GM19324 (cell line): ENCODE measurements around the gene HELT.
"Not testable (repeated sequence)": the region's sequence is repeated elsewhere in the genome, so short reads cannot be mapped to it uniquely, and the experiment has no call there.

ENCODE experiments used
- ATAC-seq: cut with Tn5 transposase; IDR thresholded peaks from one replicate; pipeline ENCODE4 v1.9.1; 2021; ENCODE audit warnings: mild to moderate bottlenecking, moderate library complexity; ENCODE audit not compliant: unreplicated experiment, low FRiP score

HELT gene

DNA sequence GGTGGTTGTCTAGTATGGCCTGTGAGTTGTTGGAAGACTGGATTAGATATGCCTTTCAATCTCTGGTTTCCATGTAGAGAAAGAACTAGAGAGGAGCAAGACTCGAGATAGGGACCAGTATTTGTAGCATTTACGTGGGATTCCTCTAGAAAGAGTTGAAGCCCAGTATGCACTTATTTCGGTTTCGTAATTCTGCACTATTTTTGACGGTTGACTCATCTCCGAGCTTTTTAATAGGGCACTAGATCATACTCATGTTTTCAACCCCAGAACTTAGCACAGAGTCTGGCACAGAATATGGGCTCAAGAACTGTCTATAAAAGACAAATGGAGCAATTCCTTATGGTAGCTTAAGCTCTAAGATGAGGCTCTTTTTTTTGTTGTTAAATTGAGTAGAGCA is 15.7 kb downstream of the HELT start:
- ATAC-seq, result peak; percentile 62

DNA sequence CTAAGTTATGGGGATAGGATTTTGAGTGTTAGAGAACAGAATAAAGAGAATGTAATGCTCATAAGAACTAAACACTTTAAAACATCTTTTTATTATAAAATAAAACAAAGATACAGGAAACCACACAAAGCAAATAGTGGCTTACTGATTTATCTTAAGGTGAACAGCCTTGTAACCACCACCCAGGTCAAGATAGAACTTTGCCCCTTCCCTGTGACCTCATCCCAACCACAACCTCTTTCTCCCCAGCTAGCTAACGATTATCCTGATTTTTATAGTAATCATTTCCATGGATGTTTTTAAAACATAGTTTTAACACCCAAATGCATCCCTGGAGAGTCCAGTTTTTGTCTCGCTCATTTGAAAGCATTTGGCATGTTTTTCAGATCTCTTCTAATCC is 17.0 kb downstream of the HELT start:
- ATAC-seq, result no peak

DNA sequence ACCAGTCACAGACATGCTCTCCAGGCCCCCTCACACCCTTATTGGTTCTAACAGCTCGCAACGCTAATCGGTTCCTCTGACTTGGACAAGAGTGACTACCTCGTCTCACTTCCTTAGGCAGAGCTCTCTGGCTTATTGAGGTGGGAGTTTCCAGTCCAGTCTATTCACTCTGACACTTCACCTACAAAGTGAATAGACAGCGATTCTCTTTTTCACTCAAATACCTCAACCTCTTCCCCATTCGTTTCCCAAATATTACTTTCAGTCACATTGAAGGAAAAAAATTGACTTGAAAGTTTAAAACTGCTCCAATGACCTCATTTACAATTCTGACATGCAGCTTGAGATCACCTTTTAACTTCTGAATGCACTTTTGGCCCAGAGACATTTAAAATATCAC is 17.7 kb downstream of the HELT start:
- ATAC-seq, result no peak

DNA sequence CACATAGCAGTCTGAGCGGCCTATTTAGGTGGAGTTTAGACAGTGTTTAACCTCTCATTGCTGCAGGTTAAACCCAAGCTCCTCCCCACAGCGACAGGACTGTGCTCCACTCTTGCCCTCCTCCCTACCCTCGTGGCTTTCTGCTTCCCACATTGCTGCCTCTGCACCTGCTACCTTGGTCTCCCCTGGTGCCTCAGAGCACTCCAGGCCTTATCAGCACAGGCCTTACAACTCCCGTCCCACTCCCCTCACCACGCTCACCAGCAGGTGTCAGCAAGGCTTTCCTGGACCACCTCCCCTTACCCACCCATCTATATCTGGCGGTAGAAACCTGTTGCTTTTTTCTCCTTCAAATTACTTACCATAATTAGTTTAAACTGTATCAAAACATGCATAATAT is 18.6 kb downstream of the HELT start:
- no peak for ATAC-seq

DNA sequence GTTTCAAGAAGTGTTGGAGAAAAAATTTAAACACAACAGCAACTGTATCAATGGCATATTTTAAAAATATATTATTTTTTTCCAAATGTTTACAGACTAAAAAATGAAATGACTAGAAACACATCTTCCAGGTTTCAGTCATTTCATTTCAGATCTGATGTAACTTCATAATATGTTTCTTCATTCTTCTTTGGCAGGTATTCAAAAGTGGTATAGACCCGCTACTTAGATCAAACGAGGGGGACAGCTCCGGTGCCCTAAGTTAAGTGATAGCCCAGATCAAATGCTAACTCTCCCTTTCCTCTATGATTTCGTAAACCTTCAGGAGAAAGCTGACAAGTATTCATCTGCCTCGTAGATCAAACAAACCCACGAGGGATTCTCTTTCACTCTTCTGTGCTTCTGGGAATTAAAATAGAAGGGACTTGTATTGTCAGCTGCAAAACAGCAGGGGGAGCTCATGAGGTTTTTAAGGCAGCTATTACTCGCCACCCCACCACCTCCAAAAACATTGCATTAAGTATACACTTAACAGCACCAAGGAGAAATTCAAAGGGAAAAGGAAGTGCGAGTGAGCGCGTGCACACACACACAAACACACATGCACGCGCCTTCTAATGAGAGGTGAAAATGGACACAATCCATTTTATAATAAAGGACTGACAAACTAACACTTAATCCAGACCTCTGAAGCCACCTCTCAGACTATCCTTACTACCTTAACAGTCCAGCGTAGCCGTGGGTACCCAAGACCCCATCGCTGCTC is 21.4 kb downstream of the HELT start:
- no peak for ATAC-seq

DNA sequence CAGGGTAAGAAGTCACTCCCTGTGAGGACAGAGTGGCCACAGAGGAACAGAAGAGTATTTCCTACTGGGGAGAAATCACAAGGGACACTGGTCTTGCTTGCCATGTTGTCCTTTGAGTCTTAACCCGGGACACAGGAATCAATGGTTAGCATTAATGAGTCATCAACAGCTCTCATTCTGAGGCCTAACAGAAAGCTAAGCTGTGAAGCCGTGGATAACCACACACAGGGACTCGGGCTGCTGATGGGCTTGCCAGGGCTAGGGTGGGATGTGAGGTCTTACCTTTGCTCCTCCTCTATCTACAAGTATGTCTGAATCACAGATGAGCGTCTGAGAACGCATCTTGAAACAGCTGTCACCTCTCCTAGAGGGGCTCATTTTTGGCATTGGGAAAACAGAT is 22.2 kb downstream of the HELT start:
- no peak for ATAC-seq

DNA sequence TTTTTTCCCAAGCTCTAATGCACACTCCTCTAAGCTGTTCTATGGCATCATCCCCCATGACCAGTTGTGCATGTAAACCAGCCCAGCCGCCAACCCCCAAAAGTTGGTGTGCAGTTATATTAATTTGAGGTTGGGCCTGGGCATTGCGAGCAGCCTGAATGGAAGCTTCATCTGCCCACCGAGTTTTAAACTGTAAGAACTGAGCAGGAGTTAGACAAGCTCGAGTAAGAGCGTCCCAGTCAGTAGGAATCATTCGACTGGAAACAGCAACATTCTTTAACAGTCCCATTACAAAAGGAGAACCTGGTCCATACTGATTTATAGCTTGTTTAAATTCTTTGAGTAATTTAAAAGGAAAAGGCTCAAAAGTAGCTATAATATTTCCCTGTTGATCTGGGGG is 32.0 kb downstream of the HELT start:
- not testable (repeated sequence) for ATAC-seq

DNA sequence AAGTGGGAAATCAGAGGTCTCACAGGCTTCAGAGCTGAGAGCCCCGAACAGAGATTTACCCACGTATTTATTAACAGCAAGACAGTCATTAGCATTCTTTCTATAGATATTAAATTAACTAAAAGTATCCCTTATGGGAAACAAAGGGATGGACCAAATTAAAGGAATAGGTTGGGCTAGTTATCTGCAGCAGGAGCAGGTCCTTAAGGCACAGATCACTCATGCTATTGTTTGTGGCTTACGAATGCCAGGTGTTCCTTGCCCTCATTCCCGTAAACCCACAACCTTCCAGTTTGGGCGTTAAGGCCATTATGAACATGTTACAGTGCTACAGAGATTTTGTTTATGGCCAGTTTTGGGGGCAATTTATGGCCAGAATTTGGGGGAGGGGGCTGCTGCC is 33.0 kb downstream of the HELT start:
- not testable (repeated sequence) for ATAC-seq

DNA sequence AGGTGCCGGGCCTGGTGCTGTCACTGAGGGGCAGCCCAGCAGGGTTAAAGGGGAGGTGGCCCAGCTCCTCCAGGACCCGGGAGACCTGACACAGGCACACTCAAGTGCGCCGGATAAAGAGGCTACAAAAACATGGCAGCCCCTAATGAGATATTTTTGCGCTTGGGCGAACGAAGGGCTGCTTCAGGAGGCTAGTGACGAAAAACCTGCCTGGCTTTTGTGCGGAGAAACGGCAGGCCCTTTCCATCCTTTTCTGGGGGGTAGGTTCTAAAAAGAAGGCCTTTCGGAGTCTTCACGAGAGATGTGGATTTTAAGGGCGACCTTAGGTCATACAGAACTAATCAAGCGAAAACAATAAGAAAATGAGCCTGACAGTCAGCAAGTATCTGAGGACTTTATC is 35.5 kb downstream of the HELT start:
- ATAC-seq, result no peak

DNA sequence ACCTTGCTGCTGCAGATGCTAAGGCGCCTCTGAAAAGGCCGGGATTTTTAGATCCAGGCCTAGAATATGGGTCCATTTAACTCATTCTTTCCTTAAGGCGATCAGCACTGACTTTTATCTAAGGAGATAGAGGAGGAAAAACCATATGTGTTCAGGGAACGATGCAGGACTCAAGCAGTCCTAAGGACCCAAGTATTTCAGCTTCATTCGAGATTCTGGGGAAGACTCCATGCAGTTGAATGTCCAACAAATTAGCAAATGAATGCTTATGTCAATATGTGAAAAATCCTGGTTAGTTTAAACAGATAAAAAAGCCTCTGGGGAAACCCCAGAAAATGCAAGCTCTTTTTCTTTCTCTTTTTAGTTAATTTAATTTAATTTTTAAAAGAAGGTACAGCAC is 36.0 kb downstream of the HELT start:
- no peak for ATAC-seq

DNA sequence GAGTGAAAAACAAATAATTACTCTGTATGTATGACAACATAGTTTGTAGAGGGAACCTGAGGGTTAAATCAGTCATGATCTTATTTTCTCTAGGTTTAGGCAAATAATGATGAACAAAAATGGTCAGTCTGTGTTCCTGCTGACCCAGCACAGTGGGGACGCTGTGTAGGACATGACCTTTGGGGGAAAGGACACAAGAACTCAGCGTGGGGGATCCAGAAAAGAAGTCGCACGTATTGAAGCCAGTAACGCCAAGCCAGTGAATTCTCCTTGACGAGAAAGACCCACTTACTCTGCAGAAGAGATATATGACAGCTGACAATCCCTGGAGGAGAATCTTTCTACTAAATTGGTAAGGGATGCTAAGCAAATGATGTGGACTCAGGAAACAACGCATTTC is 36.6 kb downstream of the HELT start:
- no peak for ATAC-seq

DNA sequence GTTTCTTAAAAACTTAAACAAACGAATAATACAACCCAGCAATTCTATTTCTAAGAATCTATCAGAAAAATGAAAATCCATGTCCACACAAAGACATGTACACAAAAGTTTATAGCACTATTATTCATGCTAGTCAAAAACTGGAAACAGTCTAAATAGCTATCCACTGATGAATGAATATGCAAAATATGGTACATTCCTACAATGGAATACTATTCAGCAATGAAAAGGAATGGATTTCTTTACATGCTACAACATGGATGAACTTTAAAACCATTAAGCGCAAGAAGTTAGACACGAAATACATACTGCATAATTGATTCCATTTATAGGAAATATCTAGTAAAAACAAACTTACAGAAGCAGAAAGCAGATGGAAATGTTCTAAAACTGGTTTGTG is 43.3 kb downstream of the HELT start:
- no peak for ATAC-seq

DNA sequence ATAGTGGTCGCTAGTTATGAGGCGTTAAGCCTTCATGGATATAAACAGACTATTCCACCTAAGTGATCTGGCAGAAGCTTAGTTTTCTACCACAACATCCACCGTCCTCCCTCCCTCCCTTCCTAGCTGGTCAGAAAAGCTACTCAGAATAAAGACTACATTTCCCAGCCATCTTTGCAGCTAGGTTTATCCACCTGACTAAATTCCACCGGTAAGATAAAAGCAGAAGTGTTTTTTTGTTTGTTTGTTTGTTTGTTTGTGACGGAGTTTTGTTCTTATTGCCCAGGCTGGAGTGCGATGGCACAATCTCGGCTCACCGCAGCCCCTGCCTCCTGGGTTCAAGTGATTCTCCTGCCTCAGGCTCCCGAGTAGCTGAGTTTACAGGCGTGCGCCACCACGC is 44.3 kb downstream of the HELT start:
- no peak for ATAC-seq

DNA sequence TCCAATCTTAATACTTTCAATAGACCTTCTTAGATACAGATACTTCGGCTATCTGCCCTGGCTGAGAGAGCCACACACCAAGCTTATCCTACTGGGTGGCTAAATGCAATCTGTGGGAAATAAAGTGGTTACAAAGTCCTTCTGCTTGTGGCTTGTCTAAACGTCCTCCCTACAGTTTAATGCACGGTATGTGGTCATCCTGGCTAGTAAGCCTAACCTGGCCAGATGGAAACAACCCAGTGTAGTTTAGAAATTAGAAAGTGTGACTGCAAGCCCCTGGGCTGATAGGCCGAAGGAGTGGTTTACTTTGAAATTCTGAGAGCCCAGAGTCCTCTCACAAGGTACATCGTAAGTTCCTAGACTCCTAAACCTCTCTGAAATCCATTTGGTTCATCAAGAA is 47.9 kb downstream of the HELT start:
- no peak for ATAC-seq

DNA sequence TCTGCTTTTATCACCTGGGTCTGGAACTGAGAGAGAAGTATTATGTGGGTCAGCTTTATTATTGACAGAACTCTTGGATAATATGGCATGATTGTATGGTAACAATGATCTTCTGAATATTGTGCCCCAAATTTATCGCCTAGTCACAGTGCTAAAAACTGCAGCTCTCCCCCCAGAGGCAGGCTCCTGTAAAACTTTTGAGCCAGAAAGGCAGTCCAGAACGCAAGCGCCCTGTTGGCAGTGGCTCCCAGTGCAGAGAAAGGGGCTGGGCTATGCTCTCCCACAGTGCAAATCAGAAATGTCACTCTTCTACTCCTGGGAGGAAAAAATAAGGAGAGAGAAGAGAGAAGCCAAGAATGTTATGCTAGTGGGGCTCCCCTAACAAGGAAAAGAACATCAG is 50.5 kb downstream of the HELT start:
- ATAC-seq, result no peak
